ENCODE measurements around the gene LDAH.

The LDAH gene

DNA sequence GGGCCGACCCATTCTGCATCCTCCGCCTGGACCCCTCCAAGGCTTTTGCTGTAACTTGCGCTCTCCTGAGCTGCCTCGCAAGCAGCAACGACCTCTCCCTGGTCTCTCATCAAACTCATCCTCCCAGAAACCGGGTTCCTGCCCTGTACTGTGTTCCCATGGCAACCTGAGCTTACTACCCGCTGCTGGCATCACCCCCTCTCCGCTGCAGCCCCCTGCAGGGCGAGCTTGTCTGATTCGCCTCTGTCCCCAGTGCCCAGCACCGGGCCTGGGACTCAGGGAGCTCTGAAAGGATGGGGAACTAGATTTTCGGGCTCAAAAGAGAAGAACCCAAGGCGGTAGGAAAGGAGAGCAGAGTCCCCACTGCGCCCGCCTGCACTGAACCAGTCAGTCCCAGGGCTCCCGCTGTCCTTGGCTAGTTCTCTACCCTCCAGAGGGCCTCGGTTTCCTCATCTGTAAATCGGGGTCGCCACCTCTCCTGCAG is 172.5 kb downstream of the LDAH start:
- peaks cover 6% of the 10 kb centered on the region for H3K4me1 ChIP-seq (ENCODE audit: insufficient read depth, insufficient read length)

DNA sequence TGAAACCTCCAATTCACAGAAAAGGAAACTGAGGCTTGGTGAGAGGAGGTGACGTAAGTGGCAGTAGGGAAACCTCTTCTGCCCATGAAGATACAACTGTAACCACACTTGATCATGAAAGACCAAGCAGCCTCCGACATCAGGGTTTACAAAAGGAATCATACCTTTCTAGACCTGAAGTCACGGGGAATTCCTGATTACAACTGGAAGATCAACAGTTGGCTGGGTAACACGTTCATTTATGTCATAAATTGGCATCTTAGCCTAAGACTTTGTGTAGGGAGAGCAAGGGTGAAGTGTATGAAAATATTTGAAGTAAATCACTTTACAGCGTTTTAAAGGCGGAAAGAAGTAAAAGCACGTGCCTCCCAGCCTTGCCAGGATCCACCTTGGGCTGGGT is 172.9 kb downstream of the LDAH start:
- H3K4me1 ChIP-seq (ENCODE audit: insufficient read depth, insufficient read length) = peaks cover 6% of the 10 kb centered on the region

More for the DNA sequence above, 172.5 kb downstream of the LDAH start:
- DNase-seq (ENCODE audit: low read depth, low spot score) = no peak
- Histone ChIP-seq H3K9ac (ENCODE audit: insufficient read length, low read depth) (peak overlapping the region; percentile 53), H3K4me3 (ENCODE audit: insufficient read length, low read depth) (peak overlapping the region; percentile 48), H3K27me3 (ENCODE audit: insufficient read depth, insufficient read length) (peaks cover 12% of the 10 kb centered on the region), H3K9me3 (ENCODE audit: insufficient read depth, low read length) (no peaks in the 10 kb centered on the region), H3K36me3 (ENCODE audit: insufficient read depth, insufficient read length, low read length) (peaks cover under 1% of the 10 kb centered on the region)
- TF ChIP-seq ZNF274 (IDR thresholded peaks at IDR 0.05; ENCODE audit: low read depth, low read length) (no peak), YY1 (IDR thresholded peaks at IDR 0.05; ENCODE audit: insufficient read depth, insufficient read length) (no peak), SUZ12 (IDR thresholded peaks at IDR 0.05; ENCODE audit: extremely low read depth, insufficient read depth, insufficient read length) (no peak)

DNA sequence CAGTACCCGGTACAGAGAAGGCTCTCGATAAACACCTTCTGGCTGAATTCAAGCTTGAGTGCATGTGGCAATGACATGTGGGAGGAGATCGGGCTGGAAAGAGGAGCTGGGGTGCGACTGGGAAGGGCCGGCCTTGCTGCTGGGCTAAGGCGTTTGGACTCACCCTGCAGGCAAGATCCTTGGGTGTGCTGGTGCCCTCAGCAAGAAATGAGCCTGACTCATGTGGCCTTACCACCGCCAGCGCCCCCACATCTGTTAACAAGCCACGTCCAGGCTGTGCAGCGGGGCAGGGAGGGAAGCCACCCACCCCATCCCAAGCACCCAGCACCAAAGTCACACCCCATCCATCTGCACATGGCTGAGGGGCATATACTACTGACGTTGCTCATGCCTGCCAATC is 173.3 kb downstream of the LDAH start:
- peaks cover 12% of the 10 kb centered on the region for H3K27me3 ChIP-seq (ENCODE audit: insufficient read depth, insufficient read length)
- no peak for DNase-seq (ENCODE audit: low read depth, low spot score)
- no peak overlapping the region for H3K4me3 ChIP-seq (ENCODE audit: insufficient read length, low read depth)
- H3K36me3 ChIP-seq (ENCODE audit: insufficient read depth, insufficient read length, low read length) = peaks cover 9% of the 10 kb centered on the region
- TF ChIP-seq YY1 (IDR thresholded peaks at IDR 0.05; ENCODE audit: insufficient read depth, insufficient read length) = no peak
- H3K9me3 ChIP-seq (ENCODE audit: insufficient read depth, low read length) = no peaks in the 10 kb centered on the region
- H3K9ac ChIP-seq (ENCODE audit: insufficient read length, low read depth) = no peak overlapping the region
- H3K4me1 ChIP-seq (ENCODE audit: insufficient read depth, insufficient read length) = peaks cover 6% of the 10 kb centered on the region

More for the DNA sequence above, 172.9 kb downstream of the LDAH start:
- Histone ChIP-seq H3K36me3 (ENCODE audit: insufficient read depth, insufficient read length, low read length) (peaks cover 5% of the 10 kb centered on the region), H3K27me3 (ENCODE audit: insufficient read depth, insufficient read length) (peaks cover 12% of the 10 kb centered on the region), H3K4me3 (ENCODE audit: insufficient read length, low read depth) (peak overlapping the region; percentile 48), H3K9ac (ENCODE audit: insufficient read length, low read depth) (peak overlapping the region; percentile 53), H3K9me3 (ENCODE audit: insufficient read depth, low read length) (no peaks in the 10 kb centered on the region)
- no peak for TF ChIP-seq YY1 (IDR thresholded peaks at IDR 0.05; ENCODE audit: insufficient read depth, insufficient read length)
- no peak for TF ChIP-seq ZNF274 (IDR thresholded peaks at IDR 0.05; ENCODE audit: low read depth, low read length)
- TF ChIP-seq SUZ12 (IDR thresholded peaks at IDR 0.05; ENCODE audit: extremely low read depth, insufficient read depth, insufficient read length) = no peak
- no peak for DNase-seq (ENCODE audit: low read depth, low spot score)

DNA sequence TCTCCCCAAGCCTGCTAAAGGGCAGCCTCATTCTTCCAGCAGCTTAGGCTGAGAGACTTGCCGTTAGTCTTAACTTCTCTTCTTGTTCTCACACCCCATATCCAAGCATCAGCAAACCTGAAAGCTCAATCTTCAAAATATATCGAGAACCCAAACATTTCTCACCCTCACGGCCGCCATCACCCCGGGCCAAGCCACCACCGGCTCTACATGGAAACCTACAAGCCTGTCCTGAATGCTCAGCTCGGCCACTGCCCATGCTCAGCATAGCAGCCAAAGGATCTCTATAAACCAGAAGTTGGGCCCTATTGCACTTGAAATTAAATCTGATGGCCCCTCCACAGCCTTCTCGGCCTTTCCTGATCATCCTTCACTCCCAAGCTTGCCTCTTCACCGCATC is 174.1 kb downstream of the LDAH start:
- Histone ChIP-seq H3K27me3 (ENCODE audit: insufficient read depth, insufficient read length) (peaks cover 12% of the 10 kb centered on the region), H3K4me1 (ENCODE audit: insufficient read depth, insufficient read length) (peaks cover 6% of the 10 kb centered on the region), H3K36me3 (ENCODE audit: insufficient read depth, insufficient read length, low read length) (peaks cover 12% of the 10 kb centered on the region), H3K9me3 (ENCODE audit: insufficient read depth, low read length) (no peaks in the 10 kb centered on the region), H3K9ac (ENCODE audit: insufficient read length, low read depth) (no peak overlapping the region), H3K4me3 (ENCODE audit: insufficient read length, low read depth) (no peak overlapping the region)
- TF ChIP-seq SUZ12 (IDR thresholded peaks at IDR 0.05; ENCODE audit: extremely low read depth, insufficient read depth, insufficient read length) (no peak), YY1 (IDR thresholded peaks at IDR 0.05; ENCODE audit: insufficient read depth, insufficient read length) (no peak)
- DNase-seq (ENCODE audit: low read depth, low spot score) = no peak

DNA sequence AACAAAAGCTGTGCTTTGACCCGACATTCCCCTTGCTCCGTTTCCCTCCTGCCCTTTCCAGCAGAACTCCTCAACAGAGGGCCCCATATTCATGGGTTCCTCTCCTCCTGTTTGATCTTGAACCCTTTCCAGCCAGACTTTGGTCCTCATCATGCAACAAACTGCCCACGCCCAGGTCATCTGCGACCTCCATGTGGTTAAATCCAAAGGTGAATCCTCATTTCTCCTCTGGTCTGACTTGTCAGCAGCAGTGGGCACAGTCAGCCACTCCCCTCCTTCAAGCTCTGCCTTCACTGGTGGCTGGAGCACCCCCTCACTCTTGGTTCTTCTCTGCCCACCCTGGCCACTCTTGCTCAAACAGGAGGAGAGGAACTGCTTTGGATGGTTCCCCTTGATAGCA is 174.7 kb downstream of the LDAH start:
- DNase-seq (ENCODE audit: low read depth, low spot score) = no peak
- Histone ChIP-seq H3K9ac (ENCODE audit: insufficient read length, low read depth) (no peak overlapping the region), H3K36me3 (ENCODE audit: insufficient read depth, insufficient read length, low read length) (peaks cover 12% of the 10 kb centered on the region), H3K27me3 (ENCODE audit: insufficient read depth, insufficient read length) (peaks cover 12% of the 10 kb centered on the region), H3K4me1 (ENCODE audit: insufficient read depth, insufficient read length) (peaks cover 6% of the 10 kb centered on the region), H3K9me3 (ENCODE audit: insufficient read depth, low read length) (no peaks in the 10 kb centered on the region), H3K4me3 (ENCODE audit: insufficient read length, low read depth) (no peak overlapping the region)
- no peak for TF ChIP-seq SUZ12 (IDR thresholded peaks at IDR 0.05; ENCODE audit: extremely low read depth, insufficient read depth, insufficient read length)
- no peak for TF ChIP-seq YY1 (IDR thresholded peaks at IDR 0.05; ENCODE audit: insufficient read depth, insufficient read length)
- no peak for TF ChIP-seq ZNF274 (IDR thresholded peaks at IDR 0.05; ENCODE audit: low read depth, low read length)

DNA sequence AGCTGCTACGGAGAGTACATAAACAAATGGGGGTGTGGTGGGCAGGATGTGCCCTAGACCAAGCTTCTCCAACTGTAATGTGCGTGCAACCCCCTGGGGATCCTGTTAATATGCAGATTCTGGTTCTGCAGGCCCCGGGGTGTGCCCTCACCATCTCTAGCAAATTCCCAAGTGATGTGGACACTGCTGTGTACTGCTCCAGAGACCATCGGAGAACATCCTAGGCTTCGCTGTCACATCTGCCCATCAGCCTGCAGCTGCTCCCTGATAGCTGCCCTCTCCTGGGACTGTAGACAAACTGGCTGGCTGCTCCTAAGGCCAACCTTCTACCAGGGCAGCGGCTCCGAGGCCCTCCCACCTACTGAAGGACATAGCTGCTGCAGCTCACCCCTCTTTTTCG is 175.2 kb downstream of the LDAH start:
- DNase-seq (ENCODE audit: low read depth, low spot score) = no peak
- Histone ChIP-seq H3K9me3 (ENCODE audit: insufficient read depth, low read length) (no peaks in the 10 kb centered on the region), H3K36me3 (ENCODE audit: insufficient read depth, insufficient read length, low read length) (peaks cover 12% of the 10 kb centered on the region), H3K4me1 (ENCODE audit: insufficient read depth, insufficient read length) (peaks cover 6% of the 10 kb centered on the region), H3K4me3 (ENCODE audit: insufficient read length, low read depth) (no peak overlapping the region), H3K9ac (ENCODE audit: insufficient read length, low read depth) (no peak overlapping the region), H3K27me3 (ENCODE audit: insufficient read depth, insufficient read length) (peaks cover 12% of the 10 kb centered on the region)
- TF ChIP-seq SUZ12 (IDR thresholded peaks at IDR 0.05; ENCODE audit: extremely low read depth, insufficient read depth, insufficient read length) = no peak
- TF ChIP-seq ZNF274 (IDR thresholded peaks at IDR 0.05; ENCODE audit: low read depth, low read length) = no peak
- no peak for TF ChIP-seq YY1 (IDR thresholded peaks at IDR 0.05; ENCODE audit: insufficient read depth, insufficient read length)

DNA sequence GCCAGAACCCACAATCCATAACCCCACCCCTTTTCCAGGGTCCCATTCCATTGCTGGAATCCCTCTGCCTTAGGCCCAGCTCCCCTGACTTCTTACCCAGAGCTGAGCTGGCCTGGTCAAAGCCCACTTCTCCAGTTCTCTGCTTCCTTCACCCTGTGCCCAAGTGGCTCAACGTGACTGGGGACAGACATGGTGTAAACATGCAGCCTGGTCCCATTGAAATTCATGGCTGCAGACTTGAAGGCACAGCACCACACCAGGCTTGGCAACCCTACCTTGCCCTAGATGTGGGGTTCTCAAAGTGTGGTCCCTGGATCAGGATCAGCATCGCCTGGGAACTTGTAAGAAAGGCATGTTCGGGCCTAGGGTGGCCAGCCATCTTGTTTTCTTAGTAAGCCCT is 175.7 kb downstream of the LDAH start:
- no peak for DNase-seq (ENCODE audit: low read depth, low spot score)
- Histone ChIP-seq H3K4me1 (ENCODE audit: insufficient read depth, insufficient read length) (peaks cover 6% of the 10 kb centered on the region), H3K4me3 (ENCODE audit: insufficient read length, low read depth) (no peak overlapping the region), H3K27me3 (ENCODE audit: insufficient read depth, insufficient read length) (peaks cover 6% of the 10 kb centered on the region), H3K36me3 (ENCODE audit: insufficient read depth, insufficient read length, low read length) (peaks cover 12% of the 10 kb centered on the region), H3K9me3 (ENCODE audit: insufficient read depth, low read length) (no peaks in the 10 kb centered on the region), H3K9ac (ENCODE audit: insufficient read length, low read depth) (no peak overlapping the region)
- TF ChIP-seq SUZ12 (IDR thresholded peaks at IDR 0.05; ENCODE audit: extremely low read depth, insufficient read depth, insufficient read length) = no peak
- TF ChIP-seq YY1 (IDR thresholded peaks at IDR 0.05; ENCODE audit: insufficient read depth, insufficient read length) = no peak
- no peak for TF ChIP-seq ZNF274 (IDR thresholded peaks at IDR 0.05; ENCODE audit: low read depth, low read length)

DNA sequence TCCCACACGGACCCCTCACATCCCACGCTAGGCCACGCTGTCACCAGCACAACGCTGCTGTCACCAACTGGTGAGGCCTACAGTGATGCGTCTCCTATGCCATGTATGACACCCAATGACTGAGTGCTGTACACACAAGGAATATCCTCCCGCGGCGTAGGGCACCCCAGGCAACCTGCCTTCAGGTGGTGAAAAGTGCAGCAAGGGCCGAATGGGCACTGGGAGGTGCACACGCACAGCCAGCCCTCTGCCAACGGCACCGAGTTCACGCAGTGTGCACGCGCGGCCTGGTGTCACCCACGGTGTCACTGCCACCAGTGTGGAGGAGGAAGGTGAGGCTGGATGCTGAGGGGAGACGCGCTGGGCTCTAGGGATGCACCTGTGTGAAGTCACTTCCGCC is 176.5 kb downstream of the LDAH start:
- Histone ChIP-seq H3K9ac (ENCODE audit: insufficient read length, low read depth) (no peak overlapping the region), H3K4me3 (ENCODE audit: insufficient read length, low read depth) (no peak overlapping the region), H3K9me3 (ENCODE audit: insufficient read depth, low read length) (no peaks in the 10 kb centered on the region), H3K36me3 (ENCODE audit: insufficient read depth, insufficient read length, low read length) (peaks cover 16% of the 10 kb centered on the region), H3K27me3 (ENCODE audit: insufficient read depth, insufficient read length) (peaks cover 4% of the 10 kb centered on the region), H3K4me1 (ENCODE audit: insufficient read depth, insufficient read length) (peaks cover 3% of the 10 kb centered on the region)
- TF ChIP-seq SUZ12 (IDR thresholded peaks at IDR 0.05; ENCODE audit: extremely low read depth, insufficient read depth, insufficient read length) (no peak), ZNF274 (IDR thresholded peaks at IDR 0.05; ENCODE audit: low read depth, low read length) (no peak), YY1 (IDR thresholded peaks at IDR 0.05; ENCODE audit: insufficient read depth, insufficient read length) (no peak)
- no peak for DNase-seq (ENCODE audit: low read depth, low spot score)

Measured in NT2/D1 (cell line).